HEK293T (cell line): ENCODE measurements around the gene LRRC43.

ENCODE experiments used
- FOXA1 ChIP-seq: fragments of 450-650 bp; IDR thresholded peaks from 2 replicates; pipeline ENCODE4 v1.6.1; 2016; ENCODE audit warnings: mild to moderate bottlenecking
- L3MBTL2 ChIP-seq: fragments of 450-650 bp; conservative IDR thresholded peaks from 2 replicates; pipeline ENCODE4 v1.6.1; 2016; ENCODE audit warnings: mild to moderate bottlenecking
- NFRKB ChIP-seq: fragments of 450-650 bp; IDR thresholded peaks from 2 replicates; pipeline ENCODE4 v1.6.1; 2016; ENCODE audit warnings: mild to moderate bottlenecking, moderate library complexity

DNA sequence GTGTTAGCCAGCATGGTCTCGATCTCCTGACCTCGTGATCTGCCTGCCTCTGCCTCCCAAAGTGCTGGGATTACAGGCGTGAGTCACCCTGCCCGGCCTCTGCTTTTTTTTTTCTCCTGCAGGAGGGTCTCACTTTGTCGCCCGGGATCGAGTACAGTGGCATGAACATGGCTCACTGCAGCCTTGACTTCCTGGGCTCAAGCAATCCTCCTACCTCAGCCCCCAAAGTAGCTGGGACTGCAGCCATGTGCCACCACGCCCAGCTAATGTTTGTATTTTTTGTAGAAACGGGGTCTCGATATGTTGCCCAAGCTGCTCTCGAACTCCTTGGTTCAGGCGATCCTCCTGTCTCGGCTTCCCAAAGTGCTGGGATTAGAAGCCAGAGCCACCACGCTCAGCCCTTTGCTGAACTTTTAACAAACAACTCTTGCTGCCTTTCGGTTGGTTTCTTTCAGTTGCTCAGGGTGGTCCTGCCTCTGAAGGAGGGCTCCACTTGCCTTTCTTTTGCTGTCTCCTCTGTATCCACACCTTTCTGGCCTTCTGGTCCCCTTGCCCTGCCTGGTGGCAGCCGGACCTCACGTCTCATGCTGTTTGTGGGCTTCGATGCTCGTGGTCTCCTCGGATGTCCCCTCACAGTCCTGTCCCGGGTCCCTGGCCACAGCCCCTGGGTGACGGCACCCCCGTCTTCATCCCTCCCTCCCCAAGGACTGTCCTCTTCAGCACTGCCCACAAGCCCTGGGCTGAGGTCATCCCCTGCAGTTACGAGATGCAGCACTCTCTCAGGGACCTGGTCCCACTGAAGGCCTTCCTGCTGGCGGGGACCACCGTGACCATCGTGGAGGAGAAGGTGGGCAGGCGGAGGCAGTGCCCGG is 16.8 kb downstream of the LRRC43 start:
- TF ChIP-seq FOXA1 (no peak), NFRKB (no peak), L3MBTL2 (no peak)
